ENCODE data around the gene SLCO6A1. TPM values are rescaled to one million over a fixed set of nuclear protein-coding genes. Genes with fewer than 3 reads are reported as not detected.

The SLCO6A1 gene
- total RNA-seq, 4 donors from 2014 or later = not detected

- 70 to 81% methylated on average over 5 of the region's 5 CpGs for WGBS, 2 donors (ENCODE audit: low coverage in 1 of 2)
- no peaks in the 10 kb centered on the region for H3K27me3 ChIP-seq
- no peaks in the 10 kb centered on the region for H3K36me3 ChIP-seq
- no peak for ATAC-seq
- H3K4me3 ChIP-seq = no peak overlapping the region
- no peak for TF ChIP-seq CTCF (IDR thresholded peaks at IDR 0.05)
- no peak for TF ChIP-seq EP300 (IDR thresholded peaks at IDR 0.05)
- TF ChIP-seq POLR2A (IDR thresholded peaks at IDR 0.05) = no peak
- TF ChIP-seq POLR2AphosphoS5 (IDR thresholded peaks at IDR 0.05) = no peak
- no peak overlapping the region for H3K27ac ChIP-seq
- H3K9me3 ChIP-seq = no peaks in the 10 kb centered on the region
- no peaks in the 10 kb centered on the region for H3K4me1 ChIP-seq
Observed at GRCh38 chr5:102539996-102540728, 41.4 kb upstream of the SLCO6A1 start.

DNA sequence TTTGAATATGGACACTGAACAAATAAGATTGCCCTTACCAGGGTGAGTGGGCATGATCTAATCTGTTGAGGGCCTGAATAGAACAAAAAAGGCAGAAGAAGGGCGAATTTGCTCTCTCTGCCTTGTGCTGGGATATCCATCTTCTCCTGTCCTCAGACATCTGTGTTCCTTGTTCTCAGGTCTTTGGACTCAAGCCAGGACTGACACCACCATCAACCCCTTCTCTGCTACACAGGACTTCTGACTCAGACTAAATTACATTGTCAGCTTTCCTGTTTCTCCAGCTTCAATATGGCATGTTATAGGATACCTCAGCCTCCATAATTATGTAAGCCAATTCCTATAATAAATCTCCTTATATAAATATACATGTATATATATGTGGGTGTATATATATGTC lies 40.8 kb upstream of the SLCO6A1 start:
- TF ChIP-seq CTCF (IDR thresholded peaks at IDR 0.05) = no peak
- no peak for TF ChIP-seq POLR2A (IDR thresholded peaks at IDR 0.05)
- TF ChIP-seq EP300 (IDR thresholded peaks at IDR 0.05) = no peak
- no peak for TF ChIP-seq POLR2AphosphoS5 (IDR thresholded peaks at IDR 0.05)
- Histone ChIP-seq H3K4me3 (no peak overlapping the region), H3K27ac (no peak overlapping the region), H3K36me3 (no peaks in the 10 kb centered on the region), H3K9me3 (no peaks in the 10 kb centered on the region), H3K4me1 (no peaks in the 10 kb centered on the region), H3K27me3 (no peaks in the 10 kb centered on the region)
- ATAC-seq = no peak
- WGBS, 2 donors (ENCODE audit: low coverage in 1 of 2) = 63 to 67% methylated on average over 1 of the region's 1 CpG

- Histone ChIP-seq H3K9me3 (no peaks in the 10 kb centered on the region), H3K36me3 (no peaks in the 10 kb centered on the region), H3K4me1 (no peaks in the 10 kb centered on the region), H3K27ac (no peak overlapping the region), H3K27me3 (no peaks in the 10 kb centered on the region), H3K4me3 (no peak overlapping the region)
- 67 to 88% methylated on average over 1 of the region's 1 CpG for WGBS, 2 donors (ENCODE audit: low coverage in 1 of 2)
- ATAC-seq = no peak
- no peak for TF ChIP-seq EP300 (IDR thresholded peaks at IDR 0.05)
- no peak for TF ChIP-seq POLR2A (IDR thresholded peaks at IDR 0.05)
- TF ChIP-seq POLR2AphosphoS5 (IDR thresholded peaks at IDR 0.05) = no peak
Observed at GRCh38 chr5:102537011-102537410, 38.2 kb upstream of the SLCO6A1 start.

DNA sequence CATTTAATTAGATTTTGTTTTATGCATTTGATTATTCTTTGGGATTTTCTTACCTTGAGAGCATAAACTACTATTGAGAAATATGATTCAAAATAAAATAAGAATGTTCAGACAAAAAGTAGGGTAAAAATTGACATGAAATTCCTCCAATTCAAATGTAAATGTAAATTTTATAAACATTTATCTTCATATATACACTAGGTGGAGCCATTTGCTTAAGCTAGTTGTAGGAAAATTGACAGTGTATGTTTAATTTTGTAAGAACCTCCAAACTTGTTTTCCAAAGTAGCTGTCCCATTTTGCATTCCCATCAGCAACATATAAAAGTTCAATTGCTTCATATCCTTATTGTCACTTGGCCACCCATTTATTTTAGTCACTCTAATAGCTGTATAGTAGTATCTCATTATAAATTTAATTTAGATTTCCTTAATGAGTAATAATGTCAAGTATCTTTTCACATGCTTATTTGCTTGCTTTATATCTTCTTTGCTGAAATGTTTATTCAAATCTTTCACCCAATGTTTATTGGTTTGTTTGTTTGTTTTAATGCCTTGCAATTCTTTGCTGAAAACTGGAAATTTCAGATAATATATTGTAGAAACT lies 37.6 kb upstream of the SLCO6A1 start:
- Histone ChIP-seq H3K36me3 (no peaks in the 10 kb centered on the region), H3K4me1 (no peaks in the 10 kb centered on the region), H3K27ac (no peak overlapping the region), H3K27me3 (no peaks in the 10 kb centered on the region), H3K4me3 (no peak overlapping the region), H3K9me3 (no peaks in the 10 kb centered on the region)
- TF ChIP-seq CTCF (IDR thresholded peaks at IDR 0.05) (peak in 1 of 4 experiments; percentile 20), POLR2AphosphoS5 (IDR thresholded peaks at IDR 0.05) (no peak), EP300 (IDR thresholded peaks at IDR 0.05) (no peak), POLR2A (IDR thresholded peaks at IDR 0.05) (no peak)
- ATAC-seq = no peak

DNA sequence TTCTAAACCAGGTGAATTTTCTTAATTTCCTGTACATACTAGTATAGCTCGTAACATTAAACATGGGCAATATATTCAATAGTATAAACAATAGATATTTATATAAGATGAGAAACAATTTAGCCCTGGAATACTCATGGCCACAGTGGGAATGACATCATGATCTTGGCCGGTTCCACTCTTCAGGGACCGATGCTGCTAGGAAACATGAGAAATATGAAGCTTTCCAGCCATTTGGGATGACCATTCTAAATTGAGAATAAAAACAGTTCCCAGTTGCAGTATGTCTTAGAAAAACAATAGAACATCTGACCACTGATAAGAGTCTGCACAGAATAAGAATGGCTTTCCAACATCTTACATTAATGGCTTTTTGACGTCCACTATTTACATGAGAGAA lies 33.3 kb upstream of the SLCO6A1 start:
- Histone ChIP-seq H3K9me3 (no peaks in the 10 kb centered on the region), H3K4me3 (no peak overlapping the region), H3K27me3 (no peaks in the 10 kb centered on the region), H3K27ac (no peak overlapping the region), H3K4me1 (no peaks in the 10 kb centered on the region), H3K36me3 (no peaks in the 10 kb centered on the region)
- 22 to 49% methylated on average over 3 to 4 of the region's 4 CpGs for WGBS, 2 donors (ENCODE audit: low coverage in 1 of 2)
- TF ChIP-seq CTCF (IDR thresholded peaks at IDR 0.05) (no peak), EP300 (IDR thresholded peaks at IDR 0.05) (no peak), POLR2A (IDR thresholded peaks at IDR 0.05) (no peak), POLR2AphosphoS5 (IDR thresholded peaks at IDR 0.05) (no peak)
- ATAC-seq = no peak

Data from gastroesophageal sphincter (tissue), 4 donors.